WTC11 (cell line): Measurements from ENCODE around the gene CCDC57.

ENCODE experiments used
- GABPB1 ChIP-seq: sonication (generic); formaldehyde crosslinking; IDR thresholded peaks from 2 replicates; pipeline ENCODE4 v1.8.1; 2023; ENCODE audit warnings: mild to moderate bottlenecking, missing genetic modification reagents
- NFYB ChIP-seq: sonication (generic); formaldehyde crosslinking; conservative IDR thresholded peaks from 2 replicates; pipeline ENCODE4 v1.8.0; 2022; ENCODE audit warnings: low read depth, missing genetic modification reagents
- RELA ChIP-seq: sonication (generic); formaldehyde crosslinking; IDR thresholded peaks from 2 replicates; pipeline ENCODE4 v1.8.1; 2022; ENCODE audit warnings: missing genetic modification reagents, mild to moderate bottlenecking, borderline replicate concordance
- SMAD4 ChIP-seq: sonication (generic); formaldehyde crosslinking; IDR thresholded peaks from 2 replicates; pipeline ENCODE4 v1.8.0; 2022; ENCODE audit warnings: mild to moderate bottlenecking, missing genetic modification reagents
- TP53 ChIP-seq: sonication (generic); formaldehyde crosslinking; IDR thresholded peaks from 2 replicates; pipeline ENCODE4 v1.8.1; 2023; ENCODE audit warnings: mild to moderate bottlenecking, missing genetic modification reagents
- TF ChIP-seq, protein P1 (sequence below): fragments of 200-600 bp; IDR thresholded peaks from 2 replicates; pipeline ENCODE4 v1.8.0; 2022; ENCODE audit warnings: antibody characterized with exemption
- TF ChIP-seq, protein P2 (sequence below): sonication (generic); formaldehyde crosslinking; IDR thresholded peaks from 2 replicates; pipeline ENCODE4 v1.8.1; 2023; ENCODE audit warnings: mild to moderate bottlenecking, moderate library complexity, missing genetic modification reagents
- TF ChIP-seq, protein P3 (sequence below): sonication (generic); formaldehyde crosslinking; IDR thresholded peaks from 2 replicates; pipeline ENCODE4 v1.8.1; 2022; ENCODE audit warnings: low read depth, missing genetic modification reagents, borderline replicate concordance
- TF ChIP-seq, protein P4 (sequence below): sonication (generic); formaldehyde crosslinking; IDR thresholded peaks from 2 replicates; pipeline ENCODE4 v1.8.1; 2023; ENCODE audit warnings: mild to moderate bottlenecking, missing genetic modification reagents

DNA sequence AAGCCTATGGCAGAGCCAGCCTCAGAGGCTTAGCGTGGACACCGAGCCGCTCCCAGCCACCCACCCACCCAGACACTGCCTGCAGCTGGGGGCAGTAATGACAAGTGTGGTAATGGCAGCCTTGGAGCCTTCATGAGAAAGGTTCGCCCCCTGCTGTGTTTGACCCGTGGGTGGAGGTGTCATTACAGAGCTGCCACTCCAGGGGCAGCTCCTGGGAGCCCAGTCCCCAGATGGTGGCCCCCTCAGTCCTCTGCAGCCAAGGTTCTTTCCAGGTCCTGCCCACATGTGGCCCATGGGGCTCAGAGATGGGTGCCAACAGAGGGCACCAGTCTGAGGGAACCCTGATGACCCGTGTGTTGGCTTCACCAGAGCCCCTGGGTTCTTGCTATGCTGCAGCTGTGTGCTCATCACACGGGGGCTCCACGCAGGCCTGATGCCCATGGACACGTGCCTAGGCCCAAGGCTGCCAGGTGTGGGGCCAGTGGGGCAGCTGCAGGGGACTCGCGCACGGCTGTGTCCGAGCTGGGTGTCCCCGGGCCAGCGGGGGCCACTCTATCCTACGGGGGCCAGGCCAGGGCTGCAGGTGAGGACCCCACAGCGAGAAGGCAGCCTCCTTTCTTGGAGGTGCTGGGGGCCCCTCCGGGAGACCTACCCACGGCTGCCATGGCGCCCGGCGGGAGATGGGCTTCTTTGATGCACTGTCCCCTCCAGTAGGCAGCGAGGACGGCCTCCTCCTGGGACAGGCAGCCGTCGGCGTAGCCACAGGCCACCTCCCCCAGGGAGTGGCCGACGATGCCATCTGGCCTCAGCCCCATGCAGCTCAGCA, 122.7 kb downstream of the CCDC57 start:
- TF ChIP-seq, protein P1, sequence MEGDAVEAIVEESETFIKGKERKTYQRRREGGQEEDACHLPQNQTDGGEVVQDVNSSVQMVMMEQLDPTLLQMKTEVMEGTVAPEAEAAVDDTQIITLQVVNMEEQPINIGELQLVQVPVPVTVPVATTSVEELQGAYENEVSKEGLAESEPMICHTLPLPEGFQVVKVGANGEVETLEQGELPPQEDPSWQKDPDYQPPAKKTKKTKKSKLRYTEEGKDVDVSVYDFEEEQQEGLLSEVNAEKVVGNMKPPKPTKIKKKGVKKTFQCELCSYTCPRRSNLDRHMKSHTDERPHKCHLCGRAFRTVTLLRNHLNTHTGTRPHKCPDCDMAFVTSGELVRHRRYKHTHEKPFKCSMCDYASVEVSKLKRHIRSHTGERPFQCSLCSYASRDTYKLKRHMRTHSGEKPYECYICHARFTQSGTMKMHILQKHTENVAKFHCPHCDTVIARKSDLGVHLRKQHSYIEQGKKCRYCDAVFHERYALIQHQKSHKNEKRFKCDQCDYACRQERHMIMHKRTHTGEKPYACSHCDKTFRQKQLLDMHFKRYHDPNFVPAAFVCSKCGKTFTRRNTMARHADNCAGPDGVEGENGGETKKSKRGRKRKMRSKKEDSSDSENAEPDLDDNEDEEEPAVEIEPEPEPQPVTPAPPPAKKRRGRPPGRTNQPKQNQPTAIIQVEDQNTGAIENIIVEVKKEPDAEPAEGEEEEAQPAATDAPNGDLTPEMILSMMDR: no peak
- TF ChIP-seq NFYB (CRISPR knock-in tag) (no peak), TP53 (CRISPR knock-in tag) (no peak), RELA (CRISPR knock-in tag) (no peak), GABPB1 (no peak), SMAD4 (CRISPR knock-in tag) (no peak)
- TF ChIP-seq, protein P2, sequence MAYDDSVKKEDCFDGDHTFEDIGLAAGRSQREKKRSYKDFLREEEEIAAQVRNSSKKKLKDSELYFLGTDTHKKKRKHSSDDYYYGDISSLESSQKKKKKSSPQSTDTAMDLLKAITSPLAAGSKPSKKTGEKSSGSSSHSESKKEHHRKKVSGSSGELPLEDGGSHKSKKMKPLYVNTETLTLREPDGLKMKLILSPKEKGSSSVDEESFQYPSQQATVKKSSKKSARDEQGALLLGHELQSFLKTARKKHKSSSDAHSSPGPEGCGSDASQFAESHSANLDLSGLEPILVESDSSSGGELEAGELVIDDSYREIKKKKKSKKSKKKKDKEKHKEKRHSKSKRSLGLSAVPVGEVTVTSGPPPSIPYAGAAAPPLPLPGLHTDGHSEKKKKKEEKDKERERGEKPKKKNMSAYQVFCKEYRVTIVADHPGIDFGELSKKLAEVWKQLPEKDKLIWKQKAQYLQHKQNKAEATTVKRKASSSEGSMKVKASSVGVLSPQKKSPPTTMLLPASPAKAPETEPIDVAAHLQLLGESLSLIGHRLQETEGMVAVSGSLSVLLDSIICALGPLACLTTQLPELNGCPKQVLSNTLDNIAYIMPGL (CRISPR knock-in tag): no peak
- TF ChIP-seq, protein P3, sequence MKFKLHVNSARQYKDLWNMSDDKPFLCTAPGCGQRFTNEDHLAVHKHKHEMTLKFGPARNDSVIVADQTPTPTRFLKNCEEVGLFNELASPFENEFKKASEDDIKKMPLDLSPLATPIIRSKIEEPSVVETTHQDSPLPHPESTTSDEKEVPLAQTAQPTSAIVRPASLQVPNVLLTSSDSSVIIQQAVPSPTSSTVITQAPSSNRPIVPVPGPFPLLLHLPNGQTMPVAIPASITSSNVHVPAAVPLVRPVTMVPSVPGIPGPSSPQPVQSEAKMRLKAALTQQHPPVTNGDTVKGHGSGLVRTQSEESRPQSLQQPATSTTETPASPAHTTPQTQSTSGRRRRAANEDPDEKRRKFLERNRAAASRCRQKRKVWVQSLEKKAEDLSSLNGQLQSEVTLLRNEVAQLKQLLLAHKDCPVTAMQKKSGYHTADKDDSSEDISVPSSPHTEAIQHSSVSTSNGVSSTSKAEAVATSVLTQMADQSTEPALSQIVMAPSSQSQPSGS (CRISPR knock-in tag): no peak
- TF ChIP-seq, protein P4, sequence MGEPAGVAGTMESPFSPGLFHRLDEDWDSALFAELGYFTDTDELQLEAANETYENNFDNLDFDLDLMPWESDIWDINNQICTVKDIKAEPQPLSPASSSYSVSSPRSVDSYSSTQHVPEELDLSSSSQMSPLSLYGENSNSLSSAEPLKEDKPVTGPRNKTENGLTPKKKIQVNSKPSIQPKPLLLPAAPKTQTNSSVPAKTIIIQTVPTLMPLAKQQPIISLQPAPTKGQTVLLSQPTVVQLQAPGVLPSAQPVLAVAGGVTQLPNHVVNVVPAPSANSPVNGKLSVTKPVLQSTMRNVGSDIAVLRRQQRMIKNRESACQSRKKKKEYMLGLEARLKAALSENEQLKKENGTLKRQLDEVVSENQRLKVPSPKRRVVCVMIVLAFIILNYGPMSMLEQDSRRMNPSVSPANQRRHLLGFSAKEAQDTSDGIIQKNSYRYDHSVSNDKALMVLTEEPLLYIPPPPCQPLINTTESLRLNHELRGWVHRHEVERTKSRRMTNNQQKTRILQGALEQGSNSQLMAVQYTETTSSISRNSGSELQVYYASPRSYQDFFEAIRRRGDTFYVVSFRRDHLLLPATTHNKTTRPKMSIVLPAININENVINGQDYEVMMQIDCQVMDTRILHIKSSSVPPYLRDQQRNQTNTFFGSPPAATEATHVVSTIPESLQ: no peak
